Measurements from ENCODE around the gene DNAJC5G.

Gene DNAJC5G, protein sequence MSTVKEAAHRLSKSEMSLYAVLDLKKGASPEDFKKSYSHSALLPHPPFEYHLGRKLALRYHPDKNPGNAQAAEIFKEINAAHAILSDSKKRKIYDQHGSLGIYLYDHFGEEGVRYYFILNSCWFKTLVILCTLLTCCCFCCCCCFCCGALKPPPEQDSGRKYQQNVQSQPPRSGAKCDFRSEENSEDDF

DNA sequence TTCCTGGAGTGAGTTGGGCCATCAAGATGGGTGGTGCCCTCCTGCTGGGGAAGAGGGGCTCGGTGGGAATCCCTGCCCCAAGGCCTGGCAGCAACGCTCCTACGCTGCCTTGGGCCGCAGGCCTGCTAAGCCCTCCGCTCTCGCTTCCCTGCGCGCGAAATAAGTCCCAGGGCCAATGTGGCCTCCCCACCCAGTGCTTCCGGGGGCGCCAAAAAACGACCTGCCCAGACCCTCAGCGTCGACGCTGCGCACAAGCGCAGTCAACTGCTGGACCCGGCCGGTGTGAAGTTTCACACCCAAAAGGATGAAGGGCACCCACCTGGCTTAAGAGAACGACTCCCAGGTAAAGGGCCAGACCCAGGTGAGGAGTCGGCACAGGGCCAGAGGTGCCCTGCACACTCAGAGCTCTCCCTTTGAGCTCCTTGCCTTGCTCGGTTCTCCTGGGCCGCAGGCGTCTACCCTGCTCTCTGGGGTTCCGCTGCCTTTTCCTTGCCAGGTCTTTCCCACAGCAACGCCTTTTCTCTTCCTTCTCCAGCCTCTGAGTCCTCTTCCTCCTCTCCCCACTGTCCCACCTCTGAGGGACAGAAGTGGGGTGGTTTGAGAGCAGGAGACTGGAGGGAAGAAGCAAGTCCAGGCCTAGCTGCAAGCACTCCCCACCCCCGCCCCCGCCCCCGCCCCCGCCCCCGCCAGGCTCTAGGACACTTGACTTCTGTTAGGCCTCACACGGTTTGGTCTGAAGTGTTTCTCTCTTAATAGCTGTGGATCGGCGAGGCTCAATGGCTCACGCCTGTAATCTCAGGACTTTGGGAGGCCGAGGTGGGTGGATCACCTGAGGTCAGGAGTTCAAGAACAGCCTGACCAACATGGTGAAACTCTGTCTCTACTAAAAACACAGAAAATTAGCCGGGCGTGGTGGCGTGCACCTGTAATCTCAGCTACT is at the start of gene DNAJC5G:
TSS of gene DNAJC5G (plus strand) at position 223 of the 940 bp plus-strand sequence. CDS start 1,296 bp downstream, outside the sequence.
- no peak for DNase-seq

DNA sequence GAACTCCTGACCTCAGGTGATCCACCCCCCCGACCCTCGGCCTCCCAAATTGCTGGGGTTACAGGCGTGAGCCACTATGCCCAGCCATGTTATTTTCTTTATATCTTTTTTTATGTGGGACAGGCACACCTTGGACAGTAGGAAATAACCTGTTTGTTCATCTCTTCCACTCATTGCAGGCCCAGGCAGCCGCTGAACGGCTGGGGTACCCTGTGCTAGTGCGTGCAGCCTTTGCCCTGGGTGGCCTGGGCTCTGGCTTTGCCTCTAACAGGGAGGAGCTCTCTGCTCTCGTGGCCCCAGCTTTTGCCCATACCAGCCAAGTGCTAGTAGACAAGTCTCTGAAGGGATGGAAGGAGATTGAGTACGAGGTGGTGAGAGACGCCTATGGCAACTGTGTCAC is 49.7 kb upstream of the DNAJC5G start:
- DNase-seq = no peak

DNA sequence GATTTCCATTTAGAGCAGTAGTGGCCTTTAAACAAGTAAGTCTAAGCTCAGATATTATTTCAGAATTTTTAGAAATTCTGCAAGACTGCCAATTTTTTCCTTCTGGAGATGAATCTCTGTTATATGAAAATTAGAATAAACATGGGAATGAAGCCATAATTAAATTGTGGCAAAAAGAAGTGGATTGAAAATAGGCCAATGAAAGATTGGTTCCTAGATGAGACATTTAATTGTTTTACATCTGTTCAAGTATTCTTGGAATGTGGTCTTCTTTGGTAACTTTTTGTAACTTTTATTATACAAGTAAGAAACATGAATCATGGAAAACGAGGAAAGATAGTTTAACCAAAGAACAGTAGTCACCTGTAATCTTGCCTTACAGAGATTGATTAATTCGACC is 47.7 kb upstream of the DNAJC5G start:
- DNase-seq = no peak

DNA sequence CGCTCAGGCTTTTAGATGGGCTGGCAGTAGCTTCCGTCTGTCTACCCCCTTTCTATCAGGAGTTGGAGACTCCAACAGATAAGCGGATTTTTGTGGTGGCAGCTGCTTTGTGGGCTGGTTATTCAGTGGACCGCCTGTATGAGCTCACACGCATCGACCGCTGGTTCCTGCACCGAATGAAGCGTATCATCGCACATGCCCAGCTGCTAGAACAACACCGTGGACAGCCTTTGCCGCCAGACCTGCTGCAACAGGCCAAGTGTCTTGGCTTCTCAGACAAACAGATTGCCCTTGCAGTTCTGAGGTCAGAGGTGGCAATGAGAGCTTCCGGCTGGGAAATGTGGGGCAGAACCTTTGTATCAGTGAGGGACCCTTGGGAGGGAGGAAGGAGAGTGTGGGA is 43.3 kb upstream of the DNAJC5G start:
- DNase-seq = no peak

DNA sequence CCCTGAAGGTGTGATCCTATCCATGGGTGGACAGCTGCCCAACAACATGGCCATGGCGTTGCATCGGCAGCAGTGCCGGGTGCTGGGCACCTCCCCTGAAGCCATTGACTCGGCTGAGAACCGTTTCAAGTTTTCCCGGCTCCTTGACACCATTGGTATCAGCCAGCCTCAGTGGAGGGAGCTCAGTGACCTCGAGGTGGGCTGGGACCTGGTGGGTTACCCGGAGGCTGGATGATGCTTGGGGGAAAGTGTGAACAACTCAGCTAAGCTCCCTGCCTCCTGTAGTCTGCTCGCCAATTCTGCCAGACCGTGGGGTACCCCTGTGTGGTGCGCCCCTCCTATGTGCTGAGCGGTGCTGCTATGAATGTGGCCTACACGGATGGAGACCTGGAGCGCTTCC is 41.9 kb upstream of the DNAJC5G start:
- no peak for DNase-seq

DNA sequence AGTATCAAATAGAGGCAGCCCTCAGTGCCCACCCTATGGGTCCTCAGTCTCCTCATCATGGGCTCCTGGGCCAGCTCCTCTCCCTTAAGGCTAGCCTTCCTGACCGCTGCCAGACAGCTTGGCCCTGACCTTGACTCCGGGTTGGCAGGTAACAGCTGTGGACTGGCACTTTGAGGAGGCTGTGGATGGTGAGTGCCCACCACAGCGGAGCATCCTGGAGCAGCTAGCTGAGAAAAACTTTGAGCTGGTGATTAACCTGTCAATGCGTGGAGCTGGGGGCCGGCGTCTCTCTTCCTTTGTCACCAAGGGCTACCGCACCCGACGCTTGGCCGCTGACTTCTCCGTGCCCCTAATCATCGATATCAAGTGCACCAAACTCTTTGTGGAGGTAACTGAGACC is 39.1 kb upstream of the DNAJC5G start:
- DNase-seq = no peak

DNA sequence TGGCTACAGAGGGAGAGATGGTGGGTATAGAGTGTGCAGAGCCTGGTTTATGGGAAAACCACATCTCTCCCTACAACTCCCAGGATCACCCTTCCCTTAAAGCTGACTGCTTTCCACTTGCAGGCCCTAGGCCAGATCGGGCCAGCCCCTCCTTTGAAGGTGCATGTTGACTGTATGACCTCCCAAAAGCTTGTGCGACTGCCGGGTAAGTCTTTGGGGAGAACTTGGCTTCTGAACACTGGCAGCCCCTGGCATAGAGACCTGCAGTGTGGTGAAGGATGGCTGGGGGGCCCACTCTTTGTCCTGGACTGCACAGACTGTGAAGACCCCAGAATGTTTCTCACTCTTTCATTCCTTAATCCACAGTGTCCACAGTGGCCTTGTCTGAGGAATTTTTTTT is 38.6 kb upstream of the DNAJC5G start:
- DNase-seq = no peak

DNA sequence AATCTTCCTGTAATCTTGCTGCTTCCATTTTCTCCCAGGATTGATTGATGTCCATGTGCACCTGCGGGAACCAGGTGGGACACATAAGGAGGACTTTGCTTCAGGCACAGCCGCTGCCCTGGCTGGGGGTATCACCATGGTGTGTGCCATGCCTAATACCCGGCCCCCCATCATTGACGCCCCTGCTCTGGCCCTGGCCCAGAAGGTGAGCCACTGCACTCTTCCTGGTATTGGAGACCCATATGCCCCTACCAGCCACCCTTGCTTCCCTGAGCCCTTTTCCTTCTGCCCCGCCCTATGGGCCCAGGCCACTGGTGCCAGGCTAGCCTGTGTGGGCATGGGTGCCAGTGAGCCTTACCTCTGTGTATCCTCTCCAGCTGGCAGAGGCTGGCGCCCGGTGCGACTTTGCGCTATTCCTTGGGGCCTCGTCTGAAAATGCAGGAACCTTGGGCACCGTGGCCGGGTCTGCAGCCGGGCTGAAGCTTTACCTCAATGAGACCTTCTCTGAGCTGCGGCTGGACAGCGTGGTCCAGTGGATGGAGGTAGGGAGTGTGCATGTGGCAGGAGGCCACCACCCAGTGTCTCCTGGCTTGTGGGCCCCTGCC is 37.8 kb upstream of the DNAJC5G start:
- no peak for DNase-seq

DNA sequence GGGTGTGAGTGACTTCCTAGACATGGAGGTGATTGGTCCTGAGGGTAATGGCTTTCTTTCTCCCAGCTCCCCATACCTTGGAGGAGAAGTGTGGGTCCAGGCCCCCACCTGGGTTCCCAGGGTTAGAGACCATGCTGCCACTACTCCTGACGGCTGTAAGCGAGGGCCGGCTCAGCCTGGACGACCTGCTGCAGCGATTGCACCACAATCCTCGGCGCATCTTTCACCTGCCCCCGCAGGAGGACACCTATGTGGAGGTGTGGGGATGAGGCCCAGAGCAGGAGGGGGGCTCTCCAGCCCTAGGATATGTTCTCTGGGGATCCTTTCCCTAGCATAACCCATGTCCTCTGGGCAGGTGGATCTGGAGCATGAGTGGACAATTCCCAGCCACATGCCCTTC is 36.3 kb upstream of the DNAJC5G start:
- DNase-seq = no peak

DNA sequence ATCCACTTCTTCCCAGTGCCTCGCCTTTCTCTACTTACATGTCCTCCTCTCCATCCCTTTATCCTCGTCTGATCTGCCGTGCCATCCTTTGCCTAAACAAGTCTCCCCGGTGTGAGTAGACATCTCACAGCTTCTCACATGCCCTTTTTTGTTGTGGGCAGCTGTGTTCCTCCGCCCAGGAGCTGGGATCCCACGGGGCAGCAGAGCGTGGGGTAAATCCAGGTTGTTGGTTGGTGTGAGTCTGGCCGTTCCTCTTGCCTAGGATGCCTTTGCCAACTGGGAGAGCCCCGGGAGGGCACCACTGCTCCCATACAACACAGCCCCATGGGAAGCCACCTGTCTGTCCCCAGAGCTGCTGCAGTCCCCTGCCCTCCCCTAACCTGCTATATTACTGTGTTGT is 34.8 kb upstream of the DNAJC5G start:
- DNase-seq = no peak

DNA sequence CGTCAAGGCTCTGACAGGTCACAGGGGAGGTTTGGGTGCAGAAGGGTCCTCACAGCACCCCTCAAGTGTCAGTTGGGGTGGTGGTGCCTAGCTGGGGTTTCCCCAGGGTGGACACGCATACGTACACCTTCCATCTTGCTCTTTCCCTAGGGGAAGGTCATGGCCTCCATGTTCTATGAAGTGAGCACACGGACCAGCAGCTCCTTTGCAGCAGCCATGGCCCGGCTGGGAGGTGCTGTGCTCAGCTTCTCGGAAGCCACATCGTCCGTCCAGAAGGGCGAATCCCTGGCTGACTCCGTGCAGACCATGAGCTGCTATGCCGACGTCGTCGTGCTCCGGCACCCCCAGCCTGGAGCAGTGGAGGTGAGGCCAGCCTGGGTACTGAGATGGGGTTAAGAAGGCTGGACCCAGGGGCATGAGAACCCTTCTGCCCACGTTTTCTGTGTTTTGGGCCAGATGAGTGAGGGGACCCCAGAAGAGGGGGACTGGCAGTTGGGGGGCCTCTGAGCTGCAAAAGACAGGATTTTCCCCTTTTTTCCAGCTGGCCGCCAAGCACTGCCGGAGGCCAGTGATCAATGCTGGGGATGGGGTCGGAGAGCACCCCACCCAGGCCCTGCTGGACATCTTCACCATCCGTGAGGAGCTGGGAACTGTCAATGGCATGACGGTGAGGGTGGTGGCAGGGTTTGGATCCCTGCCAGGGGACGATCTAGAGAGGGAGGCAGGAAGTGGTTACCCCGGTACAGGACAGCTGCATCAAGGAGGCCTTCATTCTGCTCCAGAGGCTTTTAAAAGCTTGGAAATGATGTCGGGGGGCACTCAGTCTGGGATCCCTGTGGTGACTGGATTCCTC is 33.2 kb upstream of the DNAJC5G start:
- DNase-seq = no peak

DNA sequence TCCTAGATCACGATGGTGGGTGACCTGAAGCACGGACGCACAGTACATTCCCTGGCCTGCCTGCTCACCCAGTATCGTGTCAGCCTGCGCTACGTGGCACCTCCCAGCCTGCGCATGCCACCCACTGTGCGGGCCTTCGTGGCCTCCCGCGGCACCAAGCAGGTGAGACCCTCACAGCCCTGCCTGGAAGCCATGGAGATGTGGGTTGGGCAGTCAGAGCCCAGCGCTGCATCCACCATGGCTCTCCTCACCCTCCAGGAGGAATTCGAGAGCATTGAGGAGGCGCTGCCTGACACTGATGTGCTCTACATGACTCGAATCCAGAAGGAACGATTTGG is 32.6 kb upstream of the DNAJC5G start:
- DNase-seq = no peak

DNA sequence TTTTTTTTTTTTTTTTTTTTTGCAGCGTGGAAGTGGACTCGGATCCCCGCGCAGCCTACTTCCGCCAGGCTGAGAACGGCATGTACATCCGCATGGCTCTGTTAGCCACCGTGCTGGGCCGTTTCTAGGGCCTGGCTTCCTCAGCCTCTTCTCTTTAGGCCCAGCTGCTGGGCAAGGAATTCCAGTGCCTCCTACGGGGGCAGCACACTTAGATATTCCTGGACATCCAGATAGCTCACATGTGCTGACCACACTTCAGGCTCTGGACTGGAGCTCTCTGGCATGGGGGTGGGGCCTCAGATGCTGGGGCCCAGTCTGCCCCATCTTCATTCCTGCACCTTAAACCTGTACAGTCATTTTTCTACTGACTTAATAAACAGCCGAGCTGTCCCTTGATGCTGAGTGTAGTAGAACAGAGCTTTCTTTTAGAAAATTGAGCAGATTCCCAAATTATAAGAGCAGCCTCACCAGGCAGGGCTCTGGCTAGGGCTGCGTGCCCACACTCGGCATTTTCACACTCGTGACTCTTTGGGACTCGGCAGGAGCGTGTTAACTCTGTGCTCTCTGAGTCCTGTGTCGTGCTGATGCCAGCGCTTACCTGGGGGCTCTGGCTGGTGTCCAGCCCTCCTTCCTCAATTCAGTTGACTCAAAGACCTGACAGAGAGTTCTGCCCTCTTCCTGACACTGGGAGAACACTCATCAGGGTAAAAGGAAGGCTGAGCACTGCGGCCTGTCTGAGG is 31.7 kb upstream of the DNAJC5G start:
- no peak for DNase-seq

DNA sequence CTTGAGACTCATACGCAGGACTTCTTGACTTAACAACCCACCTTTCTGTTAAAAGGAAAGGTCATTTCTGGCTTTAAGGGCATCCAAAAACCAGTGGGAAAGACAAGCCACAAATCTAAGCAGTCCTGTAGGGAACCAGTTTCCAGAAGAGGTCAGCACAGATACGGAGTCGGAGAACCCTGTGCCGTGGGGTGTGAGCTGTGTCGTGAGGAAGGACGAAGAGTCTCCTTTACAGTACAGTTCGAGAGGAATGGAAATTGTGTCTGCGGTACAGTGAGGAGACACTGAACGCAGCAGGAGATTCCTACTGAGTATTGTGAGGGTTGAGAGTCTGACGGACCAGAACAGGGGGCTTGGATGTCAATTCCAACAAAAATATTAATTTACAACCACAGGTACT is 30.1 kb upstream of the DNAJC5G start:
- no peak for DNase-seq

DNA sequence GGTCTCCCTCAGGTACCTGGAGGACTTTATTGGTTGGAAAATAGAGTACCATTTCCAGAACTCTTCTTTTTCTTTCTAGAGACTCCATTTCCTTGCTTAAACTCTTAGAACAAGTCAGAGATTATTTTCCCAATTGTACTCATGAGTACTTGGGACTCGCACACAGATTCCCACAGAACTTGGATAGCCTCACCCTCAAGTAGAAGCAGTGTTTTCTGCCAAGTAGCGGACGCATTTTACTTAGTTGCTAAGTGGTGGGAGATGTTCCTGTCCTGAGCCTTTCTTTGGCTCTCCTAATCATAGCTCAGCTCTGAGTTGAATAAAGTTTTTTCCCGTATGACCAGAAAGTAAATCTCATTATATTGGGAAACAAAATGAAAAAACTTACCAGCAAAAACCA is 29.6 kb upstream of the DNAJC5G start:
- DNase-seq = no peak

DNA sequence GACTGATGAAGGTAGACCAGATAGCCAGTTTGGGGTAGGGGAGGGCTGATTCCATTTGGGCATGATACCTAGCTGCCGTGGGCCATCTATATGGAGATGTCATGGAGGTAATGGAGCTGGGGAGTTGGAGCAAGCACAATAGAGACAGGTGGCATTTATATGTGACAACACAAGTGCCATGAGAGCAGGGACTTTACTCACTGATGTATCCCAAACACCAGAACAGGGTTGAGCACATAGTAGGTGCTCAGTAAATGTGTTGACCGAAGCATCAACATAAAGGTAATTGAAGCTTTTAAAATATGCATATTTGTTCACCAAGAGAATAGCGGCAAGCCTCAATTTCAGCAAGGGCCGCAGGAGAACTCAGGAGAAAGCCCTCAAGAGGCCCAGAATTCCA is 27.3 kb upstream of the DNAJC5G start:
- no peak for DNase-seq

DNA sequence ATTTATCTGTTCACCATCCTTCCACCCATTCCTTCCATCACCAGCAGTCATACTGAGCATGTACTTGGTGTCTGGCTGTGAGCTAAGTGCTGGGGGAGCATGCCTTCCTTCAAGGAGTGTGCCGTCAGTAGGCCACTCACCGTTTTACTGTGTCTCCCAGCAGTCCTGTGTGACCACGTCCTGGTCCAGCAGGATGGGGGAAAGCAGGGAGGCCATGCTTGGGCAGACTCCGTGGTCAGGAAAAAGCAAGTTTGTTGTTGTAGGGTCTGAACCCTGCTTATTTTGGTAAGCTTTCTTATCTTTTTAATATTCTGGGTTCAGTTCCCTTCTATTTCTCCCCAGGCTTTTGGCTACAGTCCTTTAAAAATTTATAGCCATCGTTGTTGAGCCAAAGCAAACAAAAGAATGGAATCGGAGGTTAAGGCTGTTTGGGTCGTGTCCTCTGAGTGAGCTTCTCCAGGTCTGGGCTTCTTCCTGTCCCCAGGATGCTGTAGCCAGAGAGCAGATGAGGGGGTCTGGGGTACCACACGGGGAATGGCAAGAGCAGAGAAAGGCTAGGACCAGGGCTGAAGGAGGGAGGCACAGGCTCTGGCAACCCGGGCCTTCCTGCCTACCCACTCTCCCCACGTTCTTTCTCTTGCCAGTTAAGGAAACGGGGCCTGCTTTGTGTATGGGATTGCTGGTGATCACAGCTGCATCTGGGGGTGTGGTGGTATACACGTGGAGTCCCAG is 25.9 kb upstream of the DNAJC5G start:
- no peak for DNase-seq

DNA sequence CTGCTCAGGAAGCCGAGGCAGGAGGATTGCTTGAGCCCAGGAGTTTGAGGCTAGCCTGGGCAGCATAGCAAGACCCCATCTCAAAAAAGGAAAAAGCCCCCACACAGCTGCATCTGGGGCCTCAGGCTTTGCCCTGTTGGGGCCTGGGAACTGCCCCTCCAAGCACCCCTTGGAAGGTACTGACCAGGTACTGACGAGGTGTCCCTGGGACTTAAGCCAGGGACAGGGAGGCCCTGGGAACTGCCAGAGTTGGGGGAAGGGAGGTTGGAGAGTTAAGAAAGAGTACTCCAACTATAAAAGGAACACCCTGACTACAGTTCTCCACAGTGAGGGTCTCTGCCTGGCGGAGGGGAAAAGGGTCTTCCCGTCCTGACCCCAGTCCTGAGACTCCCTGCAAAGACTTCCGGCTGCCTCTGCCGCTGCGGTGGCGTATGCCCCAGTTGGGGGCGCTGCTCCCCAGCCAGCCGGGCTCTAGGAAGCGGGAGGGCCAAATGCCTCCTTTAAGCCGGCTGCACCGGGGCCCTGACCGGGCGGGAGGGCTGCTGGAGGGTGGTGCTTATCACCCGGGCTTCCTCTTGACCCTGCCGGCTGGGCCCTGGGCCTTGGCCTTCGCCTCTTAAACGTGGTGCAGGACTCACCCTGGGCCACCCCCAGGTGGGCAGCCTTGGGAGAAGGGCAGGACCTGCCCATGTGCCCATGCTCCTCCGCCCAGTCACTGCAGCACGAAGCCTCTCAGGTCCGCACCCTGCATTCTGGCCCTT is 25.2 kb upstream of the DNAJC5G start:
- peak in 1 of 3 experiments; percentile 28 for DNase-seq

DNA sequence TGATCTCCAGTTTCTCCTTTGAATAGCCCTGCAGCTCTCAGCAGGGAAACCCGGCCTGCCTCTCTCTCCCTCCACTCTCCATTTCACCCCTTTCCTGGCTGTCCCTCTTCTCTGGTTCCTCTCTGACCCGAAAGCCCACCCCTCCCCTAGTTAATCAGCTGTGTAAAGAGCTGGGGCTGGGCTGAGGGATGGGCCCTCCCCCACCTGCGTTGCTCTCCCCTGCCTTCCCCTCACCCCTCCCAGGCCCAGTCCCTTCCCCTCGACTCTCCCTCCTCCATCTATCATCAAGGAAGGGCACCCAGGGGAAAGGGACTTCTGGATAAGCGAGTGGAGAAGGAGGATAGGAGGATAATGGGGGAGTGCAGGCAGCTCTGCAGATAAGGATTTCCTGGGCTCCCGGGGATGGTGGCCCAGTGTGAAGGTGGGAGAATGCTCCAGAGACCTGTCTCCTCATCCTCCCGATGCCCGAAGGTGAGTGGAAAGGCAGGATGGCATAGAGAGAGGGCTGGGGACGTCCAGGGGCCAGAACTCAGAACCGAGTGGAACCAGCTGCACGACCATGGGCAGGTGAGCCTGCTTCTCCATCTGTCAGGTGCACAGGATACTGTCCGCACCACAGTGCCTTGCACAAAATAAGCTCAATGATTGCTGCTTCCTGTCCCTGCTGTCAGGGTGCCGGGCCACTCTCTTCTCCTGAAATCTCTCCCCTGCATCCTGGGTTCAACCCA is 24.4 kb upstream of the DNAJC5G start:
- DNase-seq = no peak

DNA sequence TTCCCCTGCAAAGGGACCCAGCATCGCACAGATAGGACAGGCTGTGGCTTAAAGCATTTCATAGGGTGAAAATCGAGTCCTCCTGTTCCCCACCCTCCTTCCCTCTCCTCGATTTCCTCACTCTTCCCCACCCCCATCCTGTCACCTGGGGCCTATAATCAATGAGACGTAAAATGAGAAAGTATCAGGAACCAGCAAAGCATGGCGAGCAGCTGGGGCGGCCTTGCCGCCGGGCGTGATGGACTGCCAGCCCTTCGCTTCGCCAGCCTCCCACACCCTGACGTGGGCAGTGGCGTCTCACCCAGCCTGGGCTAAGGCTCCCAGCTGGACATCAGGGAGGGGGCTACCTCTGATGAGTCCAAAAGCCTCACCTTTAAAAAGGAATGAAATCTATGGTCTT is 23.5 kb upstream of the DNAJC5G start:
- no peak for DNase-seq
